Ovary (tissue), 9 donors: ENCODE results near the gene RFX3. TPM values are rescaled to one million over a fixed set of nuclear protein-coding genes. Genes with fewer than 3 reads are reported as not detected.

ENCODE experiments used
- DNase-seq, 5 donors: peaks; one replicate each; pipeline ENCODE4 v3.0.0-alpha.2; 2019 to 2020
- H3K27ac ChIP-seq, 2 donors: fragments of 200-600 bp; one replicate each; pipeline versions ENCODE4 v1.5.1 to v1.8.0; 2019 to 2022
- H3K27me3 ChIP-seq: fragments of 200-600 bp; one replicate; pipeline ENCODE4 v1.8.0; 2022
- H3K36me3 ChIP-seq: fragments of 200-600 bp; sonication (generic); one replicate; pipeline ENCODE4 v1.5.1; 2019
- H3K4me1 ChIP-seq: one replicate; pipeline ENCODE4 v1.8.1; 2013; ENCODE audit warnings: mild to moderate bottlenecking, moderate library complexity; ENCODE audit not compliant: insufficient read depth
- H3K4me3 ChIP-seq: fragments of 200-600 bp; sonication (generic); one replicate; pipeline ENCODE4 v1.5.1; 2017
- H3K9me3 ChIP-seq, 2 donors: fragments of 200-600 bp in 1 of 2; sonication (generic) in 1 of 2; one replicate each; pipeline versions ENCODE4 v1.5.1 to v1.8.1; 2013 to 2019; ENCODE audit warnings: mild to moderate bottlenecking in 1 of 2, moderate library complexity in 1 of 2
- EP300 ChIP-seq: sonication (generic); formaldehyde crosslinking; IDR thresholded peaks from one replicate; pipeline ENCODE4 v1.6.1; 2017; ENCODE audit warnings: antibody characterized with exemption
- POLR2A ChIP-seq: fragments of 450-650 bp; IDR thresholded peaks from one replicate; pipeline ENCODE4 v1.6.1; 2017; ENCODE audit warnings: antibody characterized with exemption, mild to moderate bottlenecking, moderate library complexity
- WGBS, 3 donors: extraction: QIAGEN DNeasy Blood & Tissue Kit in 1 of 3; methylation state at CpG; one replicate each; pipeline versions ENCODE4 v1.1.5 to v1.1.7; 2013 to 2017; 5-methylcytosine and 5-hydroxymethylcytosine counted together
- intact Hi-C, 4 donors: fragments of 100-400 bp; cut with DNase I; formaldehyde crosslinking; loops; one replicate each; pipeline versions ENCODE4 v1.11.0 to v1.15.1; 2022 to 2023
- polyA plus RNA-seq, 2 donors: library from polyadenylated mRNA; stranded (reverse); fragments of 200-250 nt in 1 of 2; fragments of 350-450 nt in 1 of 2; fragmentation: Illumina TruSeq in 1 of 2; extraction: RNeasy Lipid Tissue Mini Kit (QIAGEN cat#74804) in 1 of 2; gene quantifications; one replicate each; pipeline ENCODE4 v1.2.3, GENCODE V29; 2013 to 2014
- total RNA-seq, 7 donors: library from RNA; depleted of rRNA in 2 of 7; stranded (reverse); fragments of >200 nt in 2 of 7; fragmentation: NEBNext Ultra II Directional in 3 of 7; extraction: Animal tissue kit (Norgen Biotek cat#: 25700) in 3 of 7; gene quantifications; one replicate each; pipeline versions ENCODE4 v1.1.0 to v1.2.4, GENCODE V29; 2016 to 2023
- TF ChIP-seq, protein P1 (sequence below), 3 donors: fragments of 450-650 bp in 2 of 3; fragments of 200-600 bp in 1 of 3; IDR thresholded peaks; one replicate each; pipeline versions ENCODE4 v1.5.1 to v1.8.0; 2016 to 2022; ENCODE audit warnings: antibody characterized with exemption in 3 of 3, mild to moderate bottlenecking in 1 of 3
- donor health status: DM: no; HTN: no; CAD: no; lungs with moderate emphysema.
- donor health status: DM: no; HTN: no; CAD: no.
- donor health status: Bipolar disorder and iron deficiency.
- donor health status: DM: yes; HTN: yes; CAD: no.
- donor health status: DM: no; HTN: no; CAD: no.
- donor health status: DM: yes; HTN: yes; CAD: no.

RFX3 gene
- total and polyA plus RNA-seq, 9 donors = 2.6 to 22.7 (median 15.4) TPM

DNA sequence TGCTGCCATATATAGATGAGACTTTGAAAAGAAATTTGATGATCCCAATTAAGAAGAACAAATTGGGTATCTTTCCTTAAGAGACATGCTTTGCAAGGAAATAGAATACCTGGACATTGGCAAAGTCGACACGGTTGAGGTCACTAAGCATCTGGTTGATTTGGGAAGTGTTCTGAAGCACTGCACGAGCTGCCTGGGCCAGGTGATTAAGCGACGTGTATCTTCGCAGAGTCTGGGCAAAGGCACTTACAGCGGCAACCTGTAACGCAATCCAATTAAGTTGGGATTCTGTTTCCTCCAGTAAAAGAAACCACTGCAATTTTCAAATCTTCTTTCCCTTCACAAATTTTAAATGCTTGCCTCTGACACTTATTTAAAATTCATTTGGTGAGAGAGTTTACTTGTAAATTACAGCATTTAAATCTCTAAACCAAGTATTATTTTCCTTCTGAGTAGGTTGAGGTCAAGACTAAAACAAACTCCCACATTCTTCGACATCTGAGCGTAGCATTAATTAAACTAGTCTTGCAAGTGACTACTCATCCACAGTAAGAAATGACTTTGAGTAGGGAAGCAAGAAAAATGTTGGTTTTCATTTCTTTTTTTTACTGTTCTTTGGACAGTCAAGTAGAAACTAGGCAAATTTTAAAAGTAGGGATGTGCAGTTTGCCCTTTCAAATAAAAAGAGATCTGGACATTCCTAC, 262.8 kb downstream of the RFX3 start:
- DNase-seq = no peak
- no peaks in the 10 kb centered on the region for H3K27me3 ChIP-seq
- TF ChIP-seq POLR2A = no peak
- TF ChIP-seq, protein P1, sequence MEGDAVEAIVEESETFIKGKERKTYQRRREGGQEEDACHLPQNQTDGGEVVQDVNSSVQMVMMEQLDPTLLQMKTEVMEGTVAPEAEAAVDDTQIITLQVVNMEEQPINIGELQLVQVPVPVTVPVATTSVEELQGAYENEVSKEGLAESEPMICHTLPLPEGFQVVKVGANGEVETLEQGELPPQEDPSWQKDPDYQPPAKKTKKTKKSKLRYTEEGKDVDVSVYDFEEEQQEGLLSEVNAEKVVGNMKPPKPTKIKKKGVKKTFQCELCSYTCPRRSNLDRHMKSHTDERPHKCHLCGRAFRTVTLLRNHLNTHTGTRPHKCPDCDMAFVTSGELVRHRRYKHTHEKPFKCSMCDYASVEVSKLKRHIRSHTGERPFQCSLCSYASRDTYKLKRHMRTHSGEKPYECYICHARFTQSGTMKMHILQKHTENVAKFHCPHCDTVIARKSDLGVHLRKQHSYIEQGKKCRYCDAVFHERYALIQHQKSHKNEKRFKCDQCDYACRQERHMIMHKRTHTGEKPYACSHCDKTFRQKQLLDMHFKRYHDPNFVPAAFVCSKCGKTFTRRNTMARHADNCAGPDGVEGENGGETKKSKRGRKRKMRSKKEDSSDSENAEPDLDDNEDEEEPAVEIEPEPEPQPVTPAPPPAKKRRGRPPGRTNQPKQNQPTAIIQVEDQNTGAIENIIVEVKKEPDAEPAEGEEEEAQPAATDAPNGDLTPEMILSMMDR (IDR thresholded peaks at IDR 0.05) = no peak
- TF ChIP-seq EP300 = no peak
- no peaks in the 10 kb centered on the region for H3K9me3 ChIP-seq
- 57 to 87% (median 72%) methylated on average over 10 of the region's 10 CpGs for WGBS, 3 donors
- no peak overlapping the region for H3K27ac ChIP-seq
- H3K36me3 ChIP-seq = no peaks in the 10 kb centered on the region
- intact Hi-C loops = no loop called here
- no peaks in the 10 kb centered on the region for H3K4me1 ChIP-seq
- no peak overlapping the region for H3K4me3 ChIP-seq

DNA sequence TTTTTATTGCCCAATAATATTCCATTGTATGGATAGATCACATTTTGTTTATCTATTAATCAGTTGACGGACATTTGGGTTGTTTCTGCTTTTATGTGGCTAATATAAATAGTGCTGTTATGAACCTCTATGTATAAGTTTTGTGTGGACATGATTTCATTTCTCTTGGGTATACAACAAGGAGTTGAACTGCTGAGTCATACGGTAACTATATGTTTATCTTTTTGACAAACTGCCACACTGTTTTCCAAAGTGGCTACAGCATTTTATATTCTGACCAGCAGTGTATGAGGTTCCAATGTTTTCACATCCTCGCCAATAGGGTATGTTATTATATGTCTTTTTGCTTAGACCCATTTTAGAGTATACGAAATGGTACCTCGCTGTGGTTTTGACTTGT, 264.3 kb downstream of the RFX3 start:
- no peak for TF ChIP-seq EP300
- TF ChIP-seq, protein P1 (IDR thresholded peaks at IDR 0.05) = no peak
- TF ChIP-seq POLR2A = no peak
- WGBS, 3 donors = 97 to 99% (median 98%) methylated on average over 5 of the region's 5 CpGs
- Histone ChIP-seq H3K36me3 (no peaks in the 10 kb centered on the region), H3K9me3 (no peaks in the 10 kb centered on the region), H3K27me3 (no peaks in the 10 kb centered on the region), H3K4me1 (no peaks in the 10 kb centered on the region), H3K4me3 (no peak overlapping the region), H3K27ac (no peak overlapping the region)
- DNase-seq = no peak
- intact Hi-C loops = no loop called here

DNA sequence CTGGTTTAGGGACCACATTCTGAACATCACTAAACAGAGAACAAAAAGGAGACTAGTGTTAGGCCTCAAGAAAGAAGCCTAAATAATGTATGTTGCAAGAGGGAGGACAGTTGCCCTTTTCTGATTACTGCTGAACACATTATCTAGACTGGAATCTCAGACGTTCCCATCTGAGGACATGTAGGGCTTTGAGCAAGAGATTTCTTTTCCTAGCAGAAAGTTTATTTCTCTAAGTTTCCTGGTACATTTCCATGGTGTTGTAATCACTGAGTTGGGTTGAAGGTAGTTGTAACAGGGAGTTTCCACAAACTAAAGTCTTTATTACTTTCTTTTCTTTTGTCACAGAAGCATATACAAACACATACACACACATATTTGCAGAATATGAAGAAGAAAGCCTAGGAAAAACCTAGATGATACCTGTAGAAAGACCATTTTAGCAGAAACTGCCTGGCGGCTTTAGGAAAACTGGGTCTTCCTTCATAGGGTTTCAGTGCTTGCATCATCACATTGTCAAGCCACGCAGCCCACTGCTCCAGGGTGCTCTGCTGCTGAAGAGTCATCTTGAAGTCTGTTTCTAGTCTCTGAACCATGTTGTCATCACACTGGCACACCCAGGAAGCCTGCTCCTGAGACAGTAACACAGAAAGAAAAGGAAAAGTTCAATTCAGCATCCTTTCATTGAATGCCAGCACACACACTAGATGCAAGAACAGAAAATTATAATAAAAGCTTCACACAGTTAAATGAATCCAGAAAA, 269.1 kb downstream of the RFX3 start:
- Histone ChIP-seq H3K27ac (no peak overlapping the region), H3K4me1 (no peaks in the 10 kb centered on the region), H3K36me3 (no peaks in the 10 kb centered on the region), H3K9me3 (no peaks in the 10 kb centered on the region), H3K27me3 (no peaks in the 10 kb centered on the region), H3K4me3 (no peak overlapping the region)
- intact Hi-C loops = no loop called here
- 94 to 97% (median 97%) methylated on average over 3 of the region's 3 CpGs for WGBS, 3 donors
- no peak for DNase-seq
- TF ChIP-seq EP300 = no peak
- TF ChIP-seq, protein P1 (IDR thresholded peaks at IDR 0.05) = no peak
- TF ChIP-seq POLR2A = no peak

DNA sequence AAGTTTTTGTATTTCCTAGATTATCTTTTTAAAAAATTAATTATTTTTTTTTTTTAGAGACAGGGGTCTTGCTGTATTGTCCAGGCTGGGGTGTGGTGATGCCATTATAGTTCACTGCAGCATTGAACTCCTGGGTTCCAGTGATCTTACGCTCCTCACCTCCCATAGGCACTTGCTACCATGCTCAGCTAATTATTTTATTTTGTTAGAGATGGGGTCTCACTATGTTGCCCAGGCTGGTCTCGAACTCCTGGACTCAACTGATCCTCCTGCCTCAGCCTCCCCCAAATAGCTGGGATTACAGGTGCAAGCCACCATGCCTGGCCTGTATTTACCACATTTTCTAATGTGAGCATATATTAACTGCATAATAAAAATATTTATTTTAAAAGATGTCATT, 274.5 kb downstream of the RFX3 start:
- TF ChIP-seq, protein P1 (IDR thresholded peaks at IDR 0.05) = no peak
- TF ChIP-seq EP300 = no peak
- TF ChIP-seq POLR2A = no peak
- no peak overlapping the region for H3K4me3 ChIP-seq

More for the DNA sequence above, 274.5 kb downstream of the RFX3 start:
- Histone ChIP-seq H3K4me1 (no peaks in the 10 kb centered on the region), H3K27ac (no peak overlapping the region), H3K9me3 (no peaks in the 10 kb centered on the region), H3K27me3 (no peaks in the 10 kb centered on the region), H3K36me3 (no peaks in the 10 kb centered on the region)
- DNase-seq = no peak
- intact Hi-C loops = no loop called here
- WGBS, 3 donors = 50 to 100% (median 98%) methylated on average over 2 of the region's 2 CpGs
